ENCODE data around the gene LAIR1. TPM values are rescaled to one million over a fixed set of nuclear protein-coding genes. Genes with fewer than 3 reads are reported as not detected.

LAIR1 gene
- total RNA-seq, 2 donors from 2014 or later, result 31.2 to 64.7 TPM

- no peaks in the 10 kb centered on the region for H3K4me1 ChIP-seq (ENCODE audit: control insufficient read depth in 1 of 2, low read depth in 2 of 2)
- H3K27me3 ChIP-seq (replicated peaks; ENCODE audit: insufficient read depth), result no peaks in the 10 kb centered on the region
- ATAC-seq (ENCODE audit: insufficient number of reproducible peaks, low FRiP score, low read depth), result no peak
- no peak overlapping the region for H3K27ac ChIP-seq
- H3K9me3 ChIP-seq, result no peaks in the 10 kb centered on the region
- no peak for DNase-seq (ENCODE audit: low spot score)
- TF ChIP-seq CTCF (IDR thresholded peaks at IDR 0.05), result no peak
- no peak overlapping the region for H3K4me3 ChIP-seq
- H3K36me3 ChIP-seq, result no peaks in the 10 kb centered on the region
Measured at GRCh38 chr19:54319049-54319448, 45.7 kb downstream of the LAIR1 start.

- no peak for DNase-seq (ENCODE audit: low spot score)
- H3K27ac ChIP-seq, result no peak overlapping the region
- no peak for ATAC-seq (ENCODE audit: insufficient number of reproducible peaks, low FRiP score, low read depth)
- no peak overlapping the region for H3K4me3 ChIP-seq
- no peaks in the 10 kb centered on the region for H3K27me3 ChIP-seq (replicated peaks; ENCODE audit: insufficient read depth)
- H3K36me3 ChIP-seq, result no peaks in the 10 kb centered on the region
- H3K9me3 ChIP-seq, result no peaks in the 10 kb centered on the region
- H3K4me1 ChIP-seq (ENCODE audit: control insufficient read depth in 1 of 2, low read depth in 2 of 2), result no peaks in the 10 kb centered on the region
- no peak for TF ChIP-seq CTCF (IDR thresholded peaks at IDR 0.05)
Measured at GRCh38 chr19:54317965-54318240, 46.8 kb downstream of the LAIR1 start.

GRCh38 chr19:54317108-54317964 is 47.4 kb downstream of the LAIR1 start:
- no peak overlapping the region for H3K4me3 ChIP-seq
- no peak for TF ChIP-seq CTCF (IDR thresholded peaks at IDR 0.05)
- ATAC-seq (ENCODE audit: insufficient number of reproducible peaks, low FRiP score, low read depth), result no peak
- no peaks in the 10 kb centered on the region for H3K4me1 ChIP-seq (ENCODE audit: control insufficient read depth in 1 of 2, low read depth in 2 of 2)
- H3K9me3 ChIP-seq, result no peaks in the 10 kb centered on the region
- H3K36me3 ChIP-seq, result no peaks in the 10 kb centered on the region
- no peak overlapping the region for H3K27ac ChIP-seq
- DNase-seq (ENCODE audit: low spot score), result no peak
- no peaks in the 10 kb centered on the region for H3K27me3 ChIP-seq (replicated peaks; ENCODE audit: insufficient read depth)

- Histone ChIP-seq H3K27me3 (replicated peaks; ENCODE audit: insufficient read depth) (no peaks in the 10 kb centered on the region), H3K4me3 (no peak overlapping the region), H3K4me1 (ENCODE audit: control insufficient read depth in 1 of 2, low read depth in 2 of 2) (no peaks in the 10 kb centered on the region), H3K27ac (no peak overlapping the region), H3K36me3 (no peaks in the 10 kb centered on the region), H3K9me3 (no peaks in the 10 kb centered on the region)
- ATAC-seq (ENCODE audit: insufficient number of reproducible peaks, low FRiP score, low read depth), result no peak
- no peak for DNase-seq (ENCODE audit: low spot score)
- TF ChIP-seq CTCF (IDR thresholded peaks at IDR 0.05), result no peak
Measured at GRCh38 chr19:54316746-54317107, 48.0 kb downstream of the LAIR1 start.

- no peaks in the 10 kb centered on the region for H3K27me3 ChIP-seq (replicated peaks; ENCODE audit: insufficient read depth)
- TF ChIP-seq CTCF (IDR thresholded peaks at IDR 0.05), result no peak
- no peak for DNase-seq (ENCODE audit: low spot score)
- H3K9me3 ChIP-seq, result no peaks in the 10 kb centered on the region
- H3K4me3 ChIP-seq, result no peak overlapping the region
- no peaks in the 10 kb centered on the region for H3K36me3 ChIP-seq
- H3K27ac ChIP-seq, result no peak overlapping the region
- no peak for ATAC-seq (ENCODE audit: insufficient number of reproducible peaks, low FRiP score, low read depth)
- H3K4me1 ChIP-seq (ENCODE audit: control insufficient read depth in 1 of 2, low read depth in 2 of 2), result no peaks in the 10 kb centered on the region
Measured at GRCh38 chr19:54315956-54316355, 48.8 kb downstream of the LAIR1 start.

Data from thoracic aorta (tissue), 2 donors.